ENCODE results near the gene CHRNB1. TPM values are rescaled to one million over a fixed set of nuclear protein-coding genes. Genes with fewer than 3 reads are reported as not detected.

Gene CHRNB1
- total and polyA plus RNA-seq, 2 of the 8 experiments (the other 6 are each of a cell fraction or from before 2014, with no cell fraction given), result 14.1 to 28.2 TPM

DNA sequence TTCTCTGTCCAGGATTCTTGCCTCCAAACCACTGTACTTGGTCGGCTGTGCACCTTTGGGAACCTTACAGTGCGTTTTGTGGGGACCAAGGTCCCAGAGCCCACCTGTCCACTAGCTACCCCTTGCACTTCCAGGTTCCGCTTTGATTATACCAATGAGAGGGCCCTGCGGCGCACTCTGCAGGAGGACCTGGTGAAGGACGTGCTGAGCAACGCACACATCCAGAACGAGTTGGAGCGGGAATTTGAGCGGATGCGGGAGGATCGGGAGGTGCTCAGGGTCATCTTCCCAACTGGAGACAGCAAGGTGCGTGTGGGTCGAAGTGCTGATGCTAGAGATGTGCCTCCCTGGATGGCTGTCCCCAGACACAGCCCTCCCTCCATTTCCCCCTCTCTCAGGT, 58.1 kb downstream of the CHRNB1 start:
- H3K23me2 ChIP-seq (ENCODE audit: low read depth, low read length), result no peaks in the 10 kb centered on the region
- H2BK12ac ChIP-seq (ENCODE audit: low read depth, low read length), result no peak overlapping the region
- peaks cover 4% of the 10 kb centered on the region; the same call in 1 of the 2 replicates for H3K79me1 ChIP-seq (ENCODE audit: low read depth, low read length)
- no peak overlapping the region for H3K4me3 ChIP-seq (ENCODE audit: extremely low read depth in 1 of 4, insufficient read depth in 2 of 4, low read depth in 3 of 4, low read length in 4 of 4)
- H2BK5ac ChIP-seq (ENCODE audit: low read depth, low read length), result no peak overlapping the region
- no peak for FAIRE-seq
- no peak overlapping the region for H2AFZ ChIP-seq (ENCODE audit: low read length)
- H4K20me1 ChIP-seq (replicated peaks in 1 of 2; ENCODE audit: control insufficient read depth in 1 of 2, insufficient read depth in 2 of 2, low read length in 2 of 2), result peaks cover 8 to 12% of the 10 kb centered on the region in 2 experiments
- peaks cover 49 to 88% (median 71%) of the 10 kb centered on the region in 4 experiments for H3K36me3 ChIP-seq (ENCODE audit: control insufficient read depth in 2 of 4, insufficient read depth in 4 of 4, low read length in 3 of 4)
- peak in 1 of 2 experiments; percentile 67 for DNase-seq (ENCODE audit: low read depth in 1 of 2, low spot score in 2 of 2)
- no peak overlapping the region for H2BK15ac ChIP-seq (ENCODE audit: low read length)
- peak in 1 of 2 experiments; percentile 34; a peak in 2 of 3 replicates for TF ChIP-seq POLR2A (IDR thresholded peaks at IDR 0.05; ENCODE audit: control extremely low read depth in 1 of 2, low read depth in 2 of 2, low read length in 2 of 2)
- peak; percentile 71 to 76 for TF ChIP-seq RAD21 (IDR thresholded peaks at IDR 0.05 in 1 of 2, conservative IDR thresholded peaks at IDR 0.05 in 1 of 2; ENCODE audit: low read depth in 2 of 2, low read length in 2 of 2)
- TF ChIP-seq CTCF (IDR thresholded peaks at IDR 0.05; ENCODE audit: control extremely low read depth in 1 of 3, insufficient read depth in 1 of 3, low read depth in 1 of 3, low read length in 3 of 3), result peak; percentile 51 to 68 (median 65)
- TF ChIP-seq, protein P1, sequence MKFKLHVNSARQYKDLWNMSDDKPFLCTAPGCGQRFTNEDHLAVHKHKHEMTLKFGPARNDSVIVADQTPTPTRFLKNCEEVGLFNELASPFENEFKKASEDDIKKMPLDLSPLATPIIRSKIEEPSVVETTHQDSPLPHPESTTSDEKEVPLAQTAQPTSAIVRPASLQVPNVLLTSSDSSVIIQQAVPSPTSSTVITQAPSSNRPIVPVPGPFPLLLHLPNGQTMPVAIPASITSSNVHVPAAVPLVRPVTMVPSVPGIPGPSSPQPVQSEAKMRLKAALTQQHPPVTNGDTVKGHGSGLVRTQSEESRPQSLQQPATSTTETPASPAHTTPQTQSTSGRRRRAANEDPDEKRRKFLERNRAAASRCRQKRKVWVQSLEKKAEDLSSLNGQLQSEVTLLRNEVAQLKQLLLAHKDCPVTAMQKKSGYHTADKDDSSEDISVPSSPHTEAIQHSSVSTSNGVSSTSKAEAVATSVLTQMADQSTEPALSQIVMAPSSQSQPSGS (IDR thresholded peaks at IDR 0.05; ENCODE audit: low read length), result no peak
- H3K4me2 ChIP-seq (ENCODE audit: insufficient read depth in 1 of 2, low read depth in 2 of 2, low read length in 2 of 2), result no peak overlapping the region
- no peak overlapping the region for H2BK20ac ChIP-seq (ENCODE audit: low read length)
- H3K18ac ChIP-seq (ENCODE audit: extremely low read depth, low read length), result no peak overlapping the region
- H3K27ac ChIP-seq (ENCODE audit: low read depth, low read length), result no peak overlapping the region
- H3K27me3 ChIP-seq (replicated peaks in 1 of 4; ENCODE audit: control insufficient read depth in 3 of 4, extremely low read depth in 1 of 4, insufficient read depth in 3 of 4, low read length in 3 of 4), result no peaks in the 10 kb centered on the region
- 88% methylated on average over 14 of the region's 14 CpGs; no CpG with 5 or more reads in 1 of the 2 experiments for WGBS, 2 experiments (ENCODE audit: extremely low coverage in 1 of 2, insufficient coverage in 1 of 2, insufficient read length in 1 of 2, insufficient replicate concordance in 2 of 2, low coverage in 1 of 2, low lambda C conversion rate in 2 of 2, missing lambda C conversion rate in 1 of 2)
- ChIA-PET POLR2A (ENCODE audit: partially characterized antibody) (interaction anchor here (0.8 to 4.4 kb wide), 7 partner anchors 11 to 148 kb away, joined by 3 to 18 read pairs (median 3); partner anchors contain the start of genes POLR2A and TMEM95), CTCF (ENCODE audit: partially characterized antibody) (interaction anchor here (0.6 to 7.0 kb wide), 23 partner anchors 8 to 185 kb away, joined by 3 to 82 read pairs (median 3); partner anchors contain the start of genes SENP3, SPEM1 and TMEM95)
- H3K9ac ChIP-seq (replicated peaks in 1 of 4; ENCODE audit: extremely low read depth in 1 of 4, low read depth in 3 of 4, low read length in 3 of 4), result no peak overlapping the region
- no peak overlapping the region for H3K56ac ChIP-seq (replicated peaks; ENCODE audit: insufficient read length, low read depth, low read length)
- H3K14ac ChIP-seq (ENCODE audit: insufficient read length), result no peak overlapping the region
- no peaks in the 10 kb centered on the region for H3K79me2 ChIP-seq (ENCODE audit: control insufficient read depth in 1 of 2, insufficient read depth in 2 of 2, low read length in 2 of 2)
- H3K4ac ChIP-seq (replicated peaks; ENCODE audit: insufficient read length, low read depth, low read length), result no peak overlapping the region
- H2AK5ac ChIP-seq (ENCODE audit: low read depth, low read length), result no peak overlapping the region
- no peak overlapping the region for H3K23ac ChIP-seq (ENCODE audit: insufficient read length)
- no peaks in the 10 kb centered on the region; a peak in 1 of 4 replicates for H3K9me3 ChIP-seq (ENCODE audit: insufficient read depth in 2 of 2, low read depth in 1 of 2, low read length in 1 of 2)
- no peak overlapping the region for H2BK120ac ChIP-seq (replicated peaks; ENCODE audit: low read depth, low read length)
- H4K5ac ChIP-seq (ENCODE audit: insufficient read length, low read depth, low read length), result no peak overlapping the region
- peak overlapping the region; percentile 68 for H4K8ac ChIP-seq (ENCODE audit: extremely low read depth, insufficient read depth, low read length)
- H3K4me1 ChIP-seq (replicated peaks in 1 of 4; ENCODE audit: control insufficient read depth in 3 of 4, insufficient read depth in 4 of 4, low read length in 3 of 4), result no peaks in the 10 kb centered on the region
- H4K91ac ChIP-seq (replicated peaks; ENCODE audit: insufficient read length, low read length), result no peak overlapping the region
